Ectodermal cell (in vitro differentiated cells): Measurements from ENCODE around the gene PAX9.

Experiments
- H3K27ac ChIP-seq: 2 replicates; pipeline ENCODE4 v1.7.0; 2013; ENCODE audit warnings: mild to moderate bottlenecking, low read depth, low read length; ENCODE audit not compliant: insufficient read depth, poor library complexity, severe bottlenecking
- H3K27me3 ChIP-seq: 2 replicates; pipeline ENCODE4 v1.7.0; 2013; ENCODE audit warnings: mild to moderate bottlenecking, low read length; ENCODE audit not compliant: insufficient read depth, control insufficient read depth, poor library complexity, severe bottlenecking
- H3K36me3 ChIP-seq: one replicate; pipeline ENCODE4 v1.7.0; 2013; ENCODE audit warnings: low read length; ENCODE audit not compliant: control insufficient read depth, insufficient read depth
- H3K4me1 ChIP-seq: one replicate; pipeline ENCODE4 v1.7.0; 2013; ENCODE audit warnings: low read length; ENCODE audit not compliant: control insufficient read depth, insufficient read depth
- H3K4me3 ChIP-seq: 2 replicates; pipeline ENCODE4 v1.7.0; 2013; ENCODE audit warnings: low read depth, low read length, control low read depth; ENCODE audit not compliant: insufficient read depth
- H3K9me3 ChIP-seq: 2 replicates; pipeline ENCODE4 v1.7.0; 2013; ENCODE audit warnings: mild to moderate bottlenecking, low read length, moderate library complexity; ENCODE audit not compliant: control insufficient read depth
- WGBS, 2 experiments: methylation state at CpG; one replicate each; pipeline ENCODE4 v1.1.7; 2013; ENCODE audit warnings: missing lambda C conversion rate in 2 of 2; 5-methylcytosine and 5-hydroxymethylcytosine counted together

PAX9 gene

GRCh38 chr14:36707570-36707969 is 45.9 kb downstream of the PAX9 start:
- Histone ChIP-seq H3K4me3 (no peak overlapping the region), H3K36me3 (no peaks in the 10 kb centered on the region), H3K27me3 (no peaks in the 10 kb centered on the region), H3K27ac (no peak overlapping the region), H3K4me1 (no peaks in the 10 kb centered on the region), H3K9me3 (no peaks in the 10 kb centered on the region)

- 90 to 91% methylated on average over 3 to 4 of the region's 4 CpGs for WGBS, 2 experiments
- Histone ChIP-seq H3K4me1 (no peaks in the 10 kb centered on the region), H3K36me3 (no peaks in the 10 kb centered on the region)
These were observed 52.5 kb downstream of the PAX9 start for GRCh38 chr14:36713960-36714703.

GRCh38 chr14:36716614-36717184 is 55.0 kb downstream of the PAX9 start:
- 87 to 90% methylated on average over 7 of the region's 7 CpGs for WGBS, 2 experiments
- H3K27me3 ChIP-seq: no peaks in the 10 kb centered on the region
- no peaks in the 10 kb centered on the region for H3K4me1 ChIP-seq
- no peak overlapping the region for H3K4me3 ChIP-seq
- H3K36me3 ChIP-seq: no peaks in the 10 kb centered on the region
- H3K27ac ChIP-seq: no peak overlapping the region
- no peaks in the 10 kb centered on the region for H3K9me3 ChIP-seq

More at GRCh38 chr14:36713960-36714703, 52.5 kb downstream of the PAX9 start:
- no peaks in the 10 kb centered on the region for H3K9me3 ChIP-seq
- H3K4me3 ChIP-seq: no peak overlapping the region
- no peak overlapping the region for H3K27ac ChIP-seq
- H3K27me3 ChIP-seq: no peaks in the 10 kb centered on the region

- Histone ChIP-seq H3K27ac (no peak overlapping the region), H3K4me1 (no peaks in the 10 kb centered on the region), H3K9me3 (no peaks in the 10 kb centered on the region), H3K4me3 (no peak overlapping the region), H3K36me3 (no peaks in the 10 kb centered on the region), H3K27me3 (no peaks in the 10 kb centered on the region)
- WGBS, 2 experiments: 15 to 25% methylated on average over 5 of the region's 5 CpGs
These were observed 55.7 kb downstream of the PAX9 start for GRCh38 chr14:36717363-36717762.

GRCh38 chr14:36718216-36718615 is 56.6 kb downstream of the PAX9 start:
- Histone ChIP-seq H3K36me3 (no peaks in the 10 kb centered on the region), H3K27me3 (no peaks in the 10 kb centered on the region), H3K27ac (no peak overlapping the region), H3K4me3 (no peak overlapping the region), H3K9me3 (no peaks in the 10 kb centered on the region), H3K4me1 (no peaks in the 10 kb centered on the region)
- 88 to 91% methylated on average over 1 of the region's 1 CpG for WGBS, 2 experiments

- H3K4me1 ChIP-seq: no peaks in the 10 kb centered on the region
- H3K9me3 ChIP-seq: no peaks in the 10 kb centered on the region
- H3K27ac ChIP-seq: no peak overlapping the region
- H3K36me3 ChIP-seq: no peaks in the 10 kb centered on the region
- H3K27me3 ChIP-seq: no peaks in the 10 kb centered on the region
- 93 to 94% methylated on average over 6 to 7 of the region's 7 CpGs for WGBS, 2 experiments
- H3K4me3 ChIP-seq: no peak overlapping the region
These were observed 58.2 kb downstream of the PAX9 start for GRCh38 chr14:36719823-36720222.

- H3K27ac ChIP-seq: no peak overlapping the region
- H3K9me3 ChIP-seq: no peaks in the 10 kb centered on the region
- no peaks in the 10 kb centered on the region for H3K27me3 ChIP-seq
- 87 to 92% methylated on average over 2 of the region's 2 CpGs for WGBS, 2 experiments
- no peaks in the 10 kb centered on the region for H3K36me3 ChIP-seq
- H3K4me3 ChIP-seq: no peak overlapping the region
- H3K4me1 ChIP-seq: no peaks in the 10 kb centered on the region
These were observed 59.0 kb downstream of the PAX9 start for GRCh38 chr14:36720657-36721056.

- Histone ChIP-seq H3K27me3 (no peaks in the 10 kb centered on the region), H3K36me3 (no peaks in the 10 kb centered on the region), H3K4me3 (no peak overlapping the region), H3K4me1 (no peaks in the 10 kb centered on the region), H3K27ac (no peak overlapping the region), H3K9me3 (no peaks in the 10 kb centered on the region)
- WGBS, 2 experiments: 100% methylated on average over 1 of the region's 1 CpG; no CpG with 5 or more reads in 1 of the 2 experiments
These were observed 60.2 kb downstream of the PAX9 start for GRCh38 chr14:36721877-36722276.

GRCh38 chr14:36723530-36723929 is 61.9 kb downstream of the PAX9 start:
- no peaks in the 10 kb centered on the region for H3K4me1 ChIP-seq
- H3K27me3 ChIP-seq: no peaks in the 10 kb centered on the region
- H3K4me3 ChIP-seq: no peak overlapping the region
- H3K27ac ChIP-seq: no peak overlapping the region
- H3K36me3 ChIP-seq: no peaks in the 10 kb centered on the region
- no peaks in the 10 kb centered on the region for H3K9me3 ChIP-seq
- 80 to 94% methylated on average over 2 of the region's 2 CpGs for WGBS, 2 experiments

- no peak overlapping the region for H3K27ac ChIP-seq
- no peaks in the 10 kb centered on the region for H3K36me3 ChIP-seq
- H3K4me1 ChIP-seq: no peaks in the 10 kb centered on the region
- no peaks in the 10 kb centered on the region for H3K9me3 ChIP-seq
- H3K4me3 ChIP-seq: no peak overlapping the region
- H3K27me3 ChIP-seq: no peaks in the 10 kb centered on the region
These were observed 62.5 kb downstream of the PAX9 start for GRCh38 chr14:36724162-36724561.
